ENCODE data around the gene SBK3.

The SBK3 gene

GRCh38 chr19:55545443-55545842 lies at the start of gene SBK3:
Gene SBK3, minus strand, starts transcription at chr19:55545543. Its CDS starts 0 bp downstream, at chr19:55545543.
- Histone ChIP-seq H3K4me3 (peak within 1 kb of the TSS in 6 of 10 experiments; percentile 11 to 53 (median 32); a peak in 7 of 20 replicates), H3K9me3 (replicated peaks in 1 of 11) (no peaks in the 10 kb centered on the region), H3K9ac (peak within 1 kb of the TSS; percentile 48 to 84 (median 71)), H4K20me1 (no peaks in the 10 kb centered on the region), H3K4me1 (peaks cover 61 to 64% (median 63%) of the 10 kb centered on the region in 10 experiments), H3K27me3 (no peaks in the 10 kb centered on the region), H3K27ac (peak within 1 kb of the TSS; percentile 74 to 98 (median 83)), H3K4me2 (peak within 1 kb of the TSS; percentile 83 to 98 (median 91)), H3K36me3 (no peaks in the 10 kb centered on the region)
- no peak for TF ChIP-seq Cebpa-rat (IDR thresholded peaks at IDR 0.05)

- Histone ChIP-seq H3K9me3 (replicated peaks in 1 of 11) (peaks cover 0 to 18% (median 14%) of the 10 kb centered on the region in 11 experiments; a peak in 17 of 22 replicates), H4K20me1 (peaks cover 0 to 10% (median 0%) of the 10 kb centered on the region in 11 experiments; a peak in 2 of 22 replicates), H3K36me3 (peaks cover 58 to 73% (median 64%) of the 10 kb centered on the region in 11 experiments), H3K4me1 (peaks cover 0 to 8% (median 4%) of the 10 kb centered on the region in 10 experiments; a peak in 16 of 20 replicates), H3K4me2 (no peak overlapping the region), H3K27ac (no peak overlapping the region), H3K9ac (no peak overlapping the region), H3K4me3 (no peak overlapping the region), H3K27me3 (no peaks in the 10 kb centered on the region)
- no peak for TF ChIP-seq Cebpa-rat (IDR thresholded peaks at IDR 0.05)
These were observed 47.9 kb upstream of the SBK3 start for GRCh38 chr19:55593096-55593772.

GRCh38 chr19:55592391-55593090 lies 47.2 kb upstream of the SBK3 start:
- no peak overlapping the region for H3K4me3 ChIP-seq
- peaks cover 0 to 18% (median 14%) of the 10 kb centered on the region in 11 experiments; a peak in 17 of 22 replicates for H3K9me3 ChIP-seq (replicated peaks in 1 of 11)
- peaks cover 53 to 67% (median 58%) of the 10 kb centered on the region in 11 experiments for H3K36me3 ChIP-seq
- no peaks in the 10 kb centered on the region for H3K27me3 ChIP-seq
- peaks cover 5 to 11% (median 7%) of the 10 kb centered on the region in 10 experiments; a peak in 18 of 20 replicates for H3K4me1 ChIP-seq
- no peak overlapping the region for H3K9ac ChIP-seq
- H3K4me2 ChIP-seq = no peak overlapping the region
- no peak for TF ChIP-seq Cebpa-rat (IDR thresholded peaks at IDR 0.05)
- no peak overlapping the region for H3K27ac ChIP-seq
- peaks cover 0 to 10% (median 0%) of the 10 kb centered on the region in 11 experiments; a peak in 1 of 22 replicates for H4K20me1 ChIP-seq

GRCh38 chr19:55591555-55591954 lies 46.2 kb upstream of the SBK3 start:
- Histone ChIP-seq H3K4me2 (no peak overlapping the region), H4K20me1 (peaks cover 0 to 10% (median 0%) of the 10 kb centered on the region in 11 experiments; a peak in 1 of 22 replicates), H3K4me3 (no peak overlapping the region), H3K36me3 (peaks cover 43 to 57% (median 48%) of the 10 kb centered on the region in 11 experiments), H3K9ac (no peak overlapping the region), H3K9me3 (replicated peaks in 1 of 11) (peaks cover 0 to 16% (median 14%) of the 10 kb centered on the region in 11 experiments; a peak in 17 of 22 replicates), H3K27me3 (no peaks in the 10 kb centered on the region), H3K4me1 (peaks cover 9 to 19% (median 16%) of the 10 kb centered on the region in 10 experiments), H3K27ac (no peak overlapping the region)
- TF ChIP-seq Cebpa-rat (IDR thresholded peaks at IDR 0.05) = no peak

GRCh38 chr19:55590617-55591016 lies 45.3 kb upstream of the SBK3 start:
- H4K20me1 ChIP-seq = peaks cover 0 to 10% (median 0%) of the 10 kb centered on the region in 11 experiments; a peak in 1 of 22 replicates
- no peak overlapping the region for H3K9ac ChIP-seq

GRCh38 chr19:55590109-55590508 lies 44.8 kb upstream of the SBK3 start:
- no peak for TF ChIP-seq Cebpa-rat (IDR thresholded peaks at IDR 0.05)
- peaks cover 0 to 4% (median 1%) of the 10 kb centered on the region in 11 experiments; a peak in 11 of 22 replicates for H3K9me3 ChIP-seq (replicated peaks in 1 of 11)
- peaks cover 18 to 33% (median 29%) of the 10 kb centered on the region in 10 experiments for H3K4me1 ChIP-seq
- no peak overlapping the region for H3K4me3 ChIP-seq
- no peak overlapping the region for H3K4me2 ChIP-seq
- H3K27me3 ChIP-seq = no peaks in the 10 kb centered on the region
- no peak overlapping the region for H3K27ac ChIP-seq
- H3K9ac ChIP-seq = no peak overlapping the region
- H4K20me1 ChIP-seq = peaks cover 0 to 10% (median 0%) of the 10 kb centered on the region in 11 experiments; a peak in 1 of 22 replicates
- H3K36me3 ChIP-seq = peaks cover 29 to 43% (median 33%) of the 10 kb centered on the region in 11 experiments

More at GRCh38 chr19:55590617-55591016, 45.3 kb upstream of the SBK3 start:
- no peak overlapping the region for H3K4me2 ChIP-seq
- H3K9me3 ChIP-seq (replicated peaks in 1 of 11) = peaks cover 0 to 9% (median 6%) of the 10 kb centered on the region in 11 experiments; a peak in 15 of 22 replicates
- peaks cover 34 to 48% (median 38%) of the 10 kb centered on the region in 11 experiments for H3K36me3 ChIP-seq
- peaks cover 18 to 28% (median 25%) of the 10 kb centered on the region in 10 experiments for H3K4me1 ChIP-seq
- H3K4me3 ChIP-seq = no peak overlapping the region
- no peak for TF ChIP-seq Cebpa-rat (IDR thresholded peaks at IDR 0.05)
- no peak overlapping the region for H3K27ac ChIP-seq
- H3K27me3 ChIP-seq = no peaks in the 10 kb centered on the region

GRCh38 chr19:55588738-55589137 lies 43.4 kb upstream of the SBK3 start:
- no peak overlapping the region for H3K9ac ChIP-seq
- peaks cover 19 to 32% (median 24%) of the 10 kb centered on the region in 11 experiments for H3K36me3 ChIP-seq
- H3K4me1 ChIP-seq = peaks cover 18 to 42% (median 31%) of the 10 kb centered on the region in 10 experiments
- H4K20me1 ChIP-seq = peaks cover 0 to 10% (median 0%) of the 10 kb centered on the region in 11 experiments; a peak in 1 of 22 replicates
- TF ChIP-seq Cebpa-rat (IDR thresholded peaks at IDR 0.05) = no peak
- H3K9me3 ChIP-seq (replicated peaks in 1 of 11) = no peaks in the 10 kb centered on the region
- H3K4me2 ChIP-seq = no peak overlapping the region
- no peak overlapping the region for H3K4me3 ChIP-seq
- H3K27ac ChIP-seq = no peak overlapping the region
- H3K27me3 ChIP-seq = no peaks in the 10 kb centered on the region

GRCh38 chr19:55586976-55587668 lies 41.8 kb upstream of the SBK3 start:
- H3K27ac ChIP-seq = peak overlapping the region in 8 of 11 experiments; percentile 33 to 86 (median 78); a peak in 14 of 22 replicates
- peak overlapping the region in 10 of 11 experiments; percentile 17 to 78 (median 62); a peak in 18 of 22 replicates for H3K9ac ChIP-seq
- peaks cover 0 to 2% (median 0%) of the 10 kb centered on the region in 11 experiments; a peak in 1 of 22 replicates for H4K20me1 ChIP-seq
- H3K4me3 ChIP-seq = peak overlapping the region; percentile 48 to 70 (median 56)
- H3K9me3 ChIP-seq (replicated peaks in 1 of 11) = no peaks in the 10 kb centered on the region
- TF ChIP-seq Cebpa-rat (IDR thresholded peaks at IDR 0.05) = no peak
- H3K4me1 ChIP-seq = peaks cover 18 to 42% (median 31%) of the 10 kb centered on the region in 10 experiments
- H3K4me2 ChIP-seq = peak overlapping the region; percentile 84 to 98 (median 92)
- H3K27me3 ChIP-seq = no peaks in the 10 kb centered on the region
- H3K36me3 ChIP-seq = peaks cover 3 to 16% (median 8%) of the 10 kb centered on the region in 11 experiments; a peak in 20 of 22 replicates

Measured in BLaER1 treated with 17β-estradiol and CSF1 and Interleukin-3, amounts not matched to agents 10 nM and 100 nM (cell line).